SK-N-SH (cell line): ENCODE data around the gene HOXA2. TPM values are rescaled to one million over a fixed set of nuclear protein-coding genes. Genes with fewer than 3 reads are reported as not detected.

ENCODE experiments used
- CTCF ChIA-PET: fragments of 300-600, 350-600 bp; formaldehyde crosslinking; extraction: SDS; loops from one replicate; lab custom pipeline; 2021; lab: Yijun Ruan, JAX
- POLR2A ChIA-PET: fragments of 350-600 bp; sonication (Branson Sonifier 250); formaldehyde crosslinking; extraction: SDS; loops from one replicate; lab custom pipeline; 2020; ENCODE audit warnings: antibody characterized with exemption, inconsistent platforms; lab: Yijun Ruan, JAX
- DNase-seq: peaks from one replicate; pipeline ENCODE4 v3.0.0; 2012
- H2AFZ ChIP-seq: fragments of 200-600 bp; sonication (generic); 2 replicates; pipeline ENCODE4 v1.8.1; 2016; ENCODE audit warnings: antibody characterized with exemption, mild to moderate bottlenecking, low read depth
- H3F3A ChIP-seq: fragments of 200-600 bp; sonication (generic); replicated peaks from 2 replicates; pipeline ENCODE3; 2016; ENCODE audit warnings: antibody characterized with exemption, mild to moderate bottlenecking; ENCODE audit not compliant: insufficient read depth
- H3K27ac ChIP-seq, 2 experiments: fragments of 200-500 bp in 1 of 2; fragments of 200-600 bp in 1 of 2; sonication (Bioruptor generic) in 1 of 2; sonication (generic), shearing (Covaris generic) in 1 of 2; 2 replicates each; pipeline versions ENCODE4 v1.5.1 to v1.6.1; 2014 to 2016; ENCODE audit warnings: low read depth in 2 of 2, inconsistent platforms in 1 of 2, low read length in 1 of 2, mild to moderate bottlenecking in 1 of 2, mixed read lengths in 1 of 2
- H3K27me3 ChIP-seq: fragments of 200-600 bp; sonication (generic), shearing (Covaris generic); 2 replicates; pipeline ENCODE4 v1.6.1; 2016; ENCODE audit warnings: mixed run types; ENCODE audit not compliant: insufficient read depth
- H3K36me3 ChIP-seq, 2 experiments: fragments of 200-500 bp in 1 of 2; fragments of 200-600 bp in 1 of 2; sonication (Bioruptor generic) in 1 of 2; sonication (generic) in 1 of 2; replicated peaks in 1 of 2; 2 replicates each; pipeline versions ENCODE3 to v1.5.1; 2014 to 2016; ENCODE audit warnings: low read length in 1 of 2, mild to moderate bottlenecking in 1 of 2; ENCODE audit not compliant: insufficient read depth in 2 of 2, control insufficient read depth in 1 of 2
- H3K4me1 ChIP-seq, 2 experiments: fragments of 200-500 bp in 1 of 2; fragments of 200-600 bp in 1 of 2; sonication (Bioruptor generic) in 1 of 2; sonication (generic), shearing (Covaris generic) in 1 of 2; 2 replicates each; pipeline versions ENCODE4 v1.5.1 to v1.6.1; 2014 to 2016; ENCODE audit warnings: low read depth in 1 of 2, low read length in 1 of 2, mixed run types in 1 of 2; ENCODE audit not compliant: insufficient read depth in 2 of 2, control insufficient read depth in 1 of 2
- H3K4me2 ChIP-seq: fragments of 200-600 bp; sonication (generic), shearing (Covaris generic); 2 replicates; pipeline ENCODE4 v1.6.1; 2017; ENCODE audit warnings: mixed run types
- H3K4me3 ChIP-seq, 2 experiments: fragments of 200-500 bp in 1 of 2; fragments of 200-600 bp in 1 of 2; sonication (Bioruptor generic) in 1 of 2; sonication (generic), shearing (Covaris generic) in 1 of 2; 2 replicates each; pipeline versions ENCODE4 v1.5.1 to v1.8.1; 2014 to 2016; ENCODE audit warnings: low read depth in 2 of 2, inconsistent platforms in 1 of 2, low read length in 1 of 2, mild to moderate bottlenecking in 1 of 2, mixed read lengths in 1 of 2, moderate library complexity in 1 of 2
- H3K79me2 ChIP-seq: fragments of 200-600 bp; sonication (generic); 2 replicates; pipeline ENCODE4 v1.8.1; 2017; ENCODE audit warnings: mild to moderate bottlenecking; ENCODE audit not compliant: insufficient read depth
- H3K9ac ChIP-seq: fragments of 200-600 bp; sonication (generic); 2 replicates; pipeline ENCODE4 v1.6.1; 2017; ENCODE audit warnings: mixed run types
- H3K9me2 ChIP-seq: fragments of 200-600 bp; sonication (generic); 2 replicates; pipeline ENCODE4 v1.6.1; 2017; ENCODE audit warnings: mixed run types
- H3K9me3 ChIP-seq: fragments of 200-600 bp; sonication (generic); 2 replicates; pipeline ENCODE4 v1.6.1; 2017; ENCODE audit warnings: mixed run types, mild to moderate bottlenecking, moderate library complexity
- H4K20me1 ChIP-seq: fragments of 200-600 bp; sonication (generic); 2 replicates; pipeline ENCODE4 v1.6.1; 2017; ENCODE audit warnings: mild to moderate bottlenecking, mixed run types; ENCODE audit not compliant: insufficient read depth
- ELF1 ChIP-seq: IDR thresholded peaks from 2 replicates; pipeline ENCODE4 v1.4.0; 2012
- EP300 ChIP-seq, 2 experiments: IDR thresholded peaks; 2 replicates each; pipeline versions ENCODE4 v1.4.0 to v1.6.1; 2012; ENCODE audit warnings: borderline replicate concordance in 1 of 2, low read depth in 1 of 2, low read length in 1 of 2
- FOXJ3 ChIP-seq: sonication (generic); formaldehyde crosslinking; IDR thresholded peaks from 2 replicates; pipeline ENCODE4 v1.5.1; 2020; ENCODE audit warnings: mild to moderate bottlenecking, missing genetic modification reagents
- FOXM1 ChIP-seq: IDR thresholded peaks from 2 replicates; pipeline ENCODE4 v1.4.0; 2012; ENCODE audit warnings: low read depth, mild to moderate bottlenecking
- MEF2A ChIP-seq: IDR thresholded peaks from 2 replicates; pipeline ENCODE4 v1.4.0; 2012; ENCODE audit warnings: low read depth, borderline replicate concordance
- TCF12 ChIP-seq: IDR thresholded peaks from 2 replicates; pipeline ENCODE4 v1.4.0; 2012
- WGBS: methylation state at CpG from one replicate; pipeline ENCODE4 v1.1.6; 2017; ENCODE audit warnings: low lambda C conversion rate; 5-methylcytosine and 5-hydroxymethylcytosine counted together
- polyA plus RNA-seq, 3 experiments: library from polyadenylated mRNA; depleted of rRNA; stranded (reverse); fragments of >200 nt; gene quantifications; 2 replicates each; pipeline ENCODE4 v1.2.3, GENCODE V29; 2012
- TF ChIP-seq, protein P1 (sequence below): IDR thresholded peaks from 2 replicates; pipeline ENCODE4 v1.6.1; 2012; ENCODE audit warnings: mild to moderate bottlenecking, low read depth, low read length, moderate library complexity
- TF ChIP-seq, protein P2 (sequence below): IDR thresholded peaks from 2 replicates; pipeline ENCODE4; 2012
- TF ChIP-seq, protein P3 (sequence below): IDR thresholded peaks from 2 replicates; pipeline ENCODE4 v1.4.0; 2012; ENCODE audit warnings: low read depth, borderline replicate concordance
- TF ChIP-seq, protein P4 (sequence below): IDR thresholded peaks from 2 replicates; pipeline ENCODE4 v1.4.0; 2012; ENCODE audit warnings: low read depth
- TF ChIP-seq, protein P5 (sequence below): fragments of 150-350 bp; IDR thresholded peaks from 2 replicates; pipeline ENCODE4 v1.6.1; 2017; ENCODE audit warnings: antibody characterized with exemption, low read length, low read depth, borderline replicate concordance
- TF ChIP-seq, protein P6 (sequence below): IDR thresholded peaks from 2 replicates; pipeline ENCODE4 v1.4.0; 2012; ENCODE audit warnings: low read depth, borderline replicate concordance

Gene HOXA2
- polyA plus RNA-seq, 1 of the 3 experiments (the other 2 are of a cell fraction), result not detected

DNA sequence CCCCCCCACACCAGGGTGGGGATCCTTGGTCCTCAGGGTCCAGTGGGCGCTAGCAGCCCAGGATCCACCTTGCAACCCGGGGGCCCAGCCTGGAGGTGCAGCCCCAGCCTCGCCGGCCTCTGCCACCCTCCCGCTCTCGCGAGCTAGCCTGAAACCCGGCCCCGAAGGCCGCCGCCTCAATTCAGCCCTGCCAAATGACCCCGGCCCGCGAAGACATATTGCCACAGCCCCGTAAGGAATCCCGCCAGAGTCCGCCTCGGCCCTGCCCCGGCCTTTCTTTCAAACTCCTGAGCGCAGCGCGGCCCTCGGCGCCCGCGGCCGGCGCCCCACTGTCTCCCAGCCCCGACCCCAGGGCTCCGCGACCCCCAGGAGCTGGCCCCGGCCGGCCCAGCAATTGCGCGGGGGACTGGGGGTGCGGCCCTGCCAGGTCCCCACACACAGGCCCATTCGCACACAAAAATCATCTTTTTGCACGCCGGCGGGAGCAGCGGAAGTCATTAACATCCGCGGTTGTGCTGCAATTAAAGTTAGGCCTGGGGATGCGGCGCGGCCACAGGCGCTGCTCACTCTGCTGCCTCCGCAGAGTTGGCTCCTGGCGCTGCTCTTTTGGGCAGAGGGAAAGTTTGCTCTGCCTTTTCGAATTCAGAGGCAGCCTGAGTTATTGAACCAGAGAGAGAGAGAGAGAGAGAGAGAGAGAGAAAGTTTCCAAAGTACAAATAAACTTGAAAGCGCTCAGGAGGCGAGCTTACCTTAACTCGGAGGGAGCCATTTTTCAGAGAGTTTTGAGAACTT lies 37.0 kb upstream of the HOXA2 start:
- Histone ChIP-seq H4K20me1 (no peaks in the 10 kb centered on the region), H3K36me3 (no peaks in the 10 kb centered on the region), H2AFZ (no peak overlapping the region), H3K4me2 (no peak overlapping the region; the same call in 1 of the 2 replicates), H3K79me2 (no peaks in the 10 kb centered on the region), H3K9ac (no peak overlapping the region), H3K27me3 (peaks cover 100% of the 10 kb centered on the region), H3K4me1 (peaks cover 11 to 12% of the 10 kb centered on the region in 2 experiments; a peak in 1 of 4 replicates), H3K9me2 (no peaks in the 10 kb centered on the region), H3K27ac (no peak overlapping the region), H3K4me3 (no peak overlapping the region), H3K9me3 (no peaks in the 10 kb centered on the region), H3F3A (no peaks in the 10 kb centered on the region)
- 28% methylated on average over 42 of the region's 53 CpGs for WGBS
- DNase-seq, result peak; percentile 46
- TF ChIP-seq, protein P1, sequence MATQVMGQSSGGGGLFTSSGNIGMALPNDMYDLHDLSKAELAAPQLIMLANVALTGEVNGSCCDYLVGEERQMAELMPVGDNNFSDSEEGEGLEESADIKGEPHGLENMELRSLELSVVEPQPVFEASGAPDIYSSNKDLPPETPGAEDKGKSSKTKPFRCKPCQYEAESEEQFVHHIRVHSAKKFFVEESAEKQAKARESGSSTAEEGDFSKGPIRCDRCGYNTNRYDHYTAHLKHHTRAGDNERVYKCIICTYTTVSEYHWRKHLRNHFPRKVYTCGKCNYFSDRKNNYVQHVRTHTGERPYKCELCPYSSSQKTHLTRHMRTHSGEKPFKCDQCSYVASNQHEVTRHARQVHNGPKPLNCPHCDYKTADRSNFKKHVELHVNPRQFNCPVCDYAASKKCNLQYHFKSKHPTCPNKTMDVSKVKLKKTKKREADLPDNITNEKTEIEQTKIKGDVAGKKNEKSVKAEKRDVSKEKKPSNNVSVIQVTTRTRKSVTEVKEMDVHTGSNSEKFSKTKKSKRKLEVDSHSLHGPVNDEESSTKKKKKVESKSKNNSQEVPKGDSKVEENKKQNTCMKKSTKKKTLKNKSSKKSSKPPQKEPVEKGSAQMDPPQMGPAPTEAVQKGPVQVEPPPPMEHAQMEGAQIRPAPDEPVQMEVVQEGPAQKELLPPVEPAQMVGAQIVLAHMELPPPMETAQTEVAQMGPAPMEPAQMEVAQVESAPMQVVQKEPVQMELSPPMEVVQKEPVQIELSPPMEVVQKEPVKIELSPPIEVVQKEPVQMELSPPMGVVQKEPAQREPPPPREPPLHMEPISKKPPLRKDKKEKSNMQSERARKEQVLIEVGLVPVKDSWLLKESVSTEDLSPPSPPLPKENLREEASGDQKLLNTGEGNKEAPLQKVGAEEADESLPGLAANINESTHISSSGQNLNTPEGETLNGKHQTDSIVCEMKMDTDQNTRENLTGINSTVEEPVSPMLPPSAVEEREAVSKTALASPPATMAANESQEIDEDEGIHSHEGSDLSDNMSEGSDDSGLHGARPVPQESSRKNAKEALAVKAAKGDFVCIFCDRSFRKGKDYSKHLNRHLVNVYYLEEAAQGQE, result no peak
- TF ChIP-seq, protein P2, sequence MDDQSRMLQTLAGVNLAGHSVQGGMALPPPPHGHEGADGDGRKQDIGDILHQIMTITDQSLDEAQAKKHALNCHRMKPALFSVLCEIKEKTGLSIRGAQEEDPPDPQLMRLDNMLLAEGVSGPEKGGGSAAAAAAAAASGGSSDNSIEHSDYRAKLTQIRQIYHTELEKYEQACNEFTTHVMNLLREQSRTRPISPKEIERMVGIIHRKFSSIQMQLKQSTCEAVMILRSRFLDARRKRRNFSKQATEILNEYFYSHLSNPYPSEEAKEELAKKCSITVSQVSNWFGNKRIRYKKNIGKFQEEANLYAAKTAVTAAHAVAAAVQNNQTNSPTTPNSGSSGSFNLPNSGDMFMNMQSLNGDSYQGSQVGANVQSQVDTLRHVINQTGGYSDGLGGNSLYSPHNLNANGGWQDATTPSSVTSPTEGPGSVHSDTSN, result no peak
- no peak for TF ChIP-seq TCF12
- CTCF ChIA-PET, result interaction anchor here (1.0 to 3.8 kb wide), 4 partner anchors 12 to 773 kb away, joined by 3 to 31 read pairs (median 5); partner anchors contain the start of gene HOXA3
- POLR2A ChIA-PET, result no interaction called here

DNA sequence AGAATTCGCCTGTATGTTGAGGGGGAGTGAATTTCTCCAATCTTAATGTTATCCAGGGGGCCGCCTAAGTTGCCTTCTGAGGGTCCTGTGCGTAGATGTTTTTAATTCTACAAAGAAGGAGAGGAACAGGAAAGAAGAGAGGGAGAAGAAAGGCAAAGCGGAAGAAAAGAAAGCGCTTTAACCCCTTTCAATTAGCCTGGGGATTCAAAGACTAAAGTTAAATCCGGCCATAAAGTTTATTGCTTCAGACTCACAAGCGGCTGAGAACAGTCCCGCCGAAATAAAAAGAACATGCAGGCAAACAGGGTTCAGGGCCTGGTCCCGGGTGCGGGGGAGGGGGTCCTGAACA lies 36.5 kb upstream of the HOXA2 start:
- H3K4me1 ChIP-seq, result peaks cover 8 to 10% of the 10 kb centered on the region in 2 experiments; a peak in 1 of 4 replicates
- H3K27ac ChIP-seq, result no peak overlapping the region
- ChIA-PET POLR2A (no interaction called here), CTCF (interaction anchor here (3.8 kb wide), 1 partner anchor 12 kb away, joined by 31 read pairs; the partner anchor contains the start of gene HOXA3)
- no peaks in the 10 kb centered on the region for H3K79me2 ChIP-seq
- no peak overlapping the region for H3K4me3 ChIP-seq
- H3K4me2 ChIP-seq, result no peak overlapping the region
- H4K20me1 ChIP-seq, result no peaks in the 10 kb centered on the region
- DNase-seq, result no peak
- no peaks in the 10 kb centered on the region for H3K9me3 ChIP-seq
- no peak overlapping the region for H2AFZ ChIP-seq
- no peaks in the 10 kb centered on the region for H3K36me3 ChIP-seq
- no peaks in the 10 kb centered on the region for H3F3A ChIP-seq
- H3K9ac ChIP-seq, result no peak overlapping the region
- no peaks in the 10 kb centered on the region for H3K9me2 ChIP-seq
- H3K27me3 ChIP-seq, result peaks cover 100% of the 10 kb centered on the region
- 28% methylated on average over 11 of the region's 11 CpGs for WGBS
- no peak for TF ChIP-seq MEF2A
- TF ChIP-seq, protein P3, sequence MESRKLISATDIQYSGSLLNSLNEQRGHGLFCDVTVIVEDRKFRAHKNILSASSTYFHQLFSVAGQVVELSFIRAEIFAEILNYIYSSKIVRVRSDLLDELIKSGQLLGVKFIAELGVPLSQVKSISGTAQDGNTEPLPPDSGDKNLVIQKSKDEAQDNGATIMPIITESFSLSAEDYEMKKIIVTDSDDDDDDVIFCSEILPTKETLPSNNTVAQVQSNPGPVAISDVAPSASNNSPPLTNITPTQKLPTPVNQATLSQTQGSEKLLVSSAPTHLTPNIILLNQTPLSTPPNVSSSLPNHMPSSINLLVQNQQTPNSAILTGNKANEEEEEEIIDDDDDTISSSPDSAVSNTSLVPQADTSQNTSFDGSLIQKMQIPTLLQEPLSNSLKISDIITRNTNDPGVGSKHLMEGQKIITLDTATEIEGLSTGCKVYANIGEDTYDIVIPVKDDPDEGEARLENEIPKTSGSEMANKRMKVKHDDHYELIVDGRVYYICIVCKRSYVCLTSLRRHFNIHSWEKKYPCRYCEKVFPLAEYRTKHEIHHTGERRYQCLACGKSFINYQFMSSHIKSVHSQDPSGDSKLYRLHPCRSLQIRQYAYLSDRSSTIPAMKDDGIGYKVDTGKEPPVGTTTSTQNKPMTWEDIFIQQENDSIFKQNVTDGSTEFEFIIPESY, result no peak
- TF ChIP-seq, protein P4, sequence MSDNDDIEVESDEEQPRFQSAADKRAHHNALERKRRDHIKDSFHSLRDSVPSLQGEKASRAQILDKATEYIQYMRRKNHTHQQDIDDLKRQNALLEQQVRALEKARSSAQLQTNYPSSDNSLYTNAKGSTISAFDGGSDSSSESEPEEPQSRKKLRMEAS, result no peak
- TF ChIP-seq FOXJ3 (CRISPR knock-in tag), result no peak
- TF ChIP-seq, protein P5, sequence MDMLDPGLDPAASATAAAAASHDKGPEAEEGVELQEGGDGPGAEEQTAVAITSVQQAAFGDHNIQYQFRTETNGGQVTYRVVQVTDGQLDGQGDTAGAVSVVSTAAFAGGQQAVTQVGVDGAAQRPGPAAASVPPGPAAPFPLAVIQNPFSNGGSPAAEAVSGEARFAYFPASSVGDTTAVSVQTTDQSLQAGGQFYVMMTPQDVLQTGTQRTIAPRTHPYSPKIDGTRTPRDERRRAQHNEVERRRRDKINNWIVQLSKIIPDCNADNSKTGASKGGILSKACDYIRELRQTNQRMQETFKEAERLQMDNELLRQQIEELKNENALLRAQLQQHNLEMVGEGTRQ, result no peak
- TF ChIP-seq, protein P6, sequence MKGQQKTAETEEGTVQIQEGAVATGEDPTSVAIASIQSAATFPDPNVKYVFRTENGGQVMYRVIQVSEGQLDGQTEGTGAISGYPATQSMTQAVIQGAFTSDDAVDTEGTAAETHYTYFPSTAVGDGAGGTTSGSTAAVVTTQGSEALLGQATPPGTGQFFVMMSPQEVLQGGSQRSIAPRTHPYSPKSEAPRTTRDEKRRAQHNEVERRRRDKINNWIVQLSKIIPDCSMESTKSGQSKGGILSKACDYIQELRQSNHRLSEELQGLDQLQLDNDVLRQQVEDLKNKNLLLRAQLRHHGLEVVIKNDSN, result no peak
- no peak for TF ChIP-seq ELF1
- TF ChIP-seq FOXM1, result no peak
- no peak for TF ChIP-seq EP300 (IDR thresholded peaks at IDR 0.05; ENCODE audit: borderline replicate concordance in 1 of 2, low read depth in 1 of 2, low read length in 1 of 2)
- TF ChIP-seq, protein P1, result no peak
